Activated T-cell treated with anti-CD3 and anti-CD28 coated beads, Interleukin-2, amount 50 U/mL, for 48 hours (primary cell): ENCODE measurements around the gene RANBP3L.
A peak's percentile ranks its signal among the peaks of the same experiment; 100 is the strongest.

Experiments used
- DNase-seq, 2 experiments: peaks; one replicate each; pipeline ENCODE4 v3.0.0-alpha.2; 2020

RANBP3L gene

DNA sequence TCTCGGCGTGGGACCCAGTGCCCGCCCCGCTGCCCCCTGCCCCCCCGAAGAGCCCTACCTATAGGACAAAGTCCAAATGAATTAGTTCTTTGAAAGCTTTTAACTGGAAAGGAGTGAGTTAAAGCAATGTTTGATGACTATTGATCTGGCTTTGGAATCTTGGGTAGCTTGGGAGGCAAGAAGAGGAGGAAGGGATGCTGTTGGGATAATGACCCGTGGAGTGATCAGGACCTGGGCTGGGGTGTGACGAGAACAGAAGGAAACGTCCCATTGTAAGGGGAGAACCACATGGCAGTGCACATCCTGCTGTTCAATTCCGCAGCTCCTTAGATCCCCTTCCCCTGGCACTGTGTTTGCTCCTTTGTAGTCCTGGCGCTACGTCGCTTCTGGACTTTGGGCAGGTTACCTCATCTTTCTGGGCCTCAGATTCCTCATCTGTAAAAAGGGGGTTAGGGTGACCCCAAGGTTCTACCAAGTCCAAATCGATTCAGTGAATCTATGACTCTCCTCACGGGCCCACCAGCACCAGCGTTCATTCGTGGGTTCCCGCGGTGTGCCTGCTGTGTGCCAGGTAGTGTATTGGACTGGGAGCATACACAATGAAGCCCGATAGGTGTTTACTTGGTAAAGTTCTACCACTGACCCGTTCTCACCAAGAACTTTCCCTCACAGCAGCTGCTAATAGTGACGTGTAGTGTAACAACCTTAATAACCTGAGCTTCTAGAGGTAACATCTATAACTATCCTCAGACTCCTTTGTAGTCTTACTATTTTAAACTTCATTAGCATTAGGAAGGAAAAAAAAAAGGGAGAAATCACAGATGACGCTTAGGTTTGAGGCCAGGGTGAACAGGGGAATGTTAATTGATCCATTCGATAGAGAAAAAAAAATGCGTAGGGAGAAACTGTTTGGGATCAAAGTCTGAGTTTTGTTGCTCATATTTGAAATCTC, 58.9 kb downstream of the RANBP3L start:
- peak in 1 of 2 experiments; percentile 44 for DNase-seq

DNA sequence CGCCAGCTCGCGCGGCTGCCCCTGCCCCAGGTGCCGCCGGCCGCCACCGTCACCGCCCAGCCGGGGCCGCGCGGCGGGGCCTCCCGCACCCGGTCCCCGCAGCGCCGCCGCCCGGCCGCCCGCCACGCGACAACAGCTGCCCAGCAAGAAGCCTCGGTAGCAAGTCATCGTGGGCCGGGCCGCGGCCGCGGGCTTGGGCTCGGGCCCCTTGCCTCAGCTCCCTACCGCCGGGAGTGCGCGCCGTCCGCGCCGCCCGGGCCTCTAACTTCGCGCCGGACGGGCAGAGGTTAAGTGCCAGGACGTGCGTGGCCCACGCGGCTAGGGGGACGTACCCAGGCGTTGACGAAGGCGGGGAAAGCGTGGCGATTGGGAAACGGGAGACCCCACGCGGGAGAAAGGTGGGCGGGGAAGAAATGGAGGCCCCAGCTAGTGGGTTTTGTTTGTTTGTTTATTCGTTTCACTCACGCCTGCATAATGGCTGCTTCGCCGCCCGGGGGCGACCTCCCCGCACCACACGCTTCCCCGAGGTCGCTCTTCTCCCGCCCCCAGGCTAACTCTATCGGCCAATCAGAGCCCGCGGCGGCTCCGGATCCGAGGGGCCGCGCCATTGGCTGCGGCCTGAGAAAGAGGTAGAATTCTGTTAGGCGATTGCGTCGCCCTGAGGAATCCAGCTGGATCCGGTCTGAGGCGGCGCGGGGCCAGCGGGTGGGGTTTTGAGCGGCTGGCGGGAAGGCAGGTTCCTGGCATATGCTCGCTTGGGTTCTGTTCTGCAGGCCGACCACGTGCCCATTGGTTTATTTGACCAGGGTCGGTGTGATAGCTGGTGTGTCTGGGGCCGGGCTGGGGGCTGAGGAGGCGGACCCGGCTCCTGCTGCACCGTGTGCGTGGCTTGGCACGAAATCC, 59.8 kb downstream of the RANBP3L start, which contains the start of gene NADK2:
TSS of gene NADK2 (minus strand) at position 295 of the 903 bp plus-strand sequence. CDS start at position 168, 127 bp downstream.
- DNase-seq, result peak; percentile 93 to 94

DNA sequence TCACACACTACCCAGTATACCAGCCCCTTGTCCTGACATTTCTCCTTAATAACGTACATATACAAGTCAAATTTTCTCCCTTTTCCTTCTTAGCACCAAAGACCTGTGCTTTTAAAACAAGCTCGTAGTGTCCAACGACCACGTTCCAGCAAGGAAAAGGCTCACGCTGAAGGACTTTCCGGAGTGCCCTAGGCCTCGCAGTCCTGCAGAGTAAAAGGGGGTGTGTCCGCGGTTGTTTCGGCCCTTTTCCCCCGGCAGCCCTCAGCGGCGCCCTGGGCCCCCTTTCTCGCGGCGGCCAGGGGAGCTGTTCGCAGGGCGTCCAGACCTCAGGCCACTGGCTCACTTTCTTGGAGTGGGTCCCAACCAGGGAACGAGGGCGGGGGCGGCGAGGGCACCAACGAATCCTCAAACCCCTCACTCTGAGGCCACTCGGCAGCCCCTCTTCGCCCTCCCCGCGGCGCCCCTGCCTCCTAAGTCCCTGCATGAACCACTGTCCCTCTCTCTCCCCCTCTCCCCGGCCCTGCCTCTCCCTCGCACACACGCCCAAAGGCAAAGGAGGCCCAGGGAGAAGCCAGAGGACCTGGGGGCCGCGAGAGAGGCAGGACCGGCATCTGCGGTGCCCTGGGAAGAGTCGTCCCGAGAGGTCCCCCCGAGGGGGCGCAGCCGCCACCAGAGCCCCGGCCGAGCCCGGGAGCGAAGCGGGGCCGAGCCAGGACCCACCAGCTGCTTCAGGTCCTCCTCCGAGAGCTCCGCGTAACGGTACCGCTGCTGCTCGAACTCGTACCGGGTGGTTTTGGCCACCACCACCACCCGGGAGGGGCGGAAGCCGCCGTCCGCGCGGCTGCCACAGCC, 60.7 kb downstream of the RANBP3L start:
- peak; percentile 60 to 61 for DNase-seq

- no peak for DNase-seq
Measured at GRCh38 chr5:36239370-36240293, 62.1 kb downstream of the RANBP3L start.

- DNase-seq, result no peak
Measured at GRCh38 chr5:36238502-36239295, 63.0 kb downstream of the RANBP3L start.

GRCh38 chr5:36237751-36238150, 64.0 kb downstream of the RANBP3L start:
- no peak for DNase-seq

DNA sequence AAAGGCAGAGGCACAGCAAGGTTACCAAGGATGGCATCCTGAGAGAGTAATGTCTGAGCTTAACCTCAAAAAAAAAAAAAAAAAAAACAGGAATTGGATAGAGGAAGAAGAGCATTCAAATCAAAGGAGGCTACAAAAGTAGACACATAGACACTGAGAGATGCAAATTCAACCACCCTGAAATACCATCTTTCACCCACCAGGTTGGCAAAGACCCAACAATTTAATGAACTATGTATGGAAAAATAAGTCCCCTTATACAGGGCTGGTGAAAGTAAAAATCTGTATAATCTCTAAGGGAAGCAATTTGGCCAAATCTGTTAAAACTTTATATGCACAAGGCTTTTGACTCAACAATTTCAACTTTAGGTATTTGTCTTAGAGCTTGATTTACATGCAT, 64.9 kb downstream of the RANBP3L start:
- DNase-seq, result no peak

- DNase-seq, result no peak
Measured at GRCh38 chr5:36232533-36232932, 69.2 kb downstream of the RANBP3L start.

DNA sequence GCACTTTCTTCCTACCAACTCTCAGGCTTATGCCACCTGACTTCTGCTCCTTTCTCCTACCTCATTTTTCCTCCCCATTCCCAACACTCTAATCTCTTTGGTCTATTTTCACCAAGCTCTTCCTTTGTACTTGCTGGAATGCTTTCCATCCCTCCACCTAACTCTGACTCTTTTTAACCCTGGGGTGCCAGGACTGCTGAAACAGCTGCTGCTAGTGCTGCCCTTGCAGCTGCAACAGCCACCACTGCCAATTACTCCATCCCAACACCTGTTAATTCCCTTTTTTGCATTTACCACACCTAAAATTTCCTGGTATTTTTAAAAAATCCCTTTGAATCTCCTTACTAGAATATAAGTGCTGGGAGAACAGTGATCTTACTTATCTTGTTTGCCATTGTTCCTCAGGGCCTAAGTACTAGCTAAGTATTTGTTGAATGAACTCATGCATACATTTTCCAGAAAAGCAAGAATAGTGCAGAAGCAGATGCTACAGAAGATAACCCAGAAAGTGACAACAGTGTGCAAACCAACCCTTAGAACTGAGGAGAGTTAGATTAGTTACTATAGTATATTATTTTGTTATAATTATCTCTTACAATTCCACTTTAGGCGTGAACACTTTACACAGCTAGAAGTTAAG, 71.4 kb downstream of the RANBP3L start:
- DNase-seq, result no peak

GRCh38 chr5:36228505-36228904, 73.2 kb downstream of the RANBP3L start:
- no peak for DNase-seq

- DNase-seq, result no peak
Measured at GRCh38 chr5:36227046-36227445, 74.7 kb downstream of the RANBP3L start.

DNA sequence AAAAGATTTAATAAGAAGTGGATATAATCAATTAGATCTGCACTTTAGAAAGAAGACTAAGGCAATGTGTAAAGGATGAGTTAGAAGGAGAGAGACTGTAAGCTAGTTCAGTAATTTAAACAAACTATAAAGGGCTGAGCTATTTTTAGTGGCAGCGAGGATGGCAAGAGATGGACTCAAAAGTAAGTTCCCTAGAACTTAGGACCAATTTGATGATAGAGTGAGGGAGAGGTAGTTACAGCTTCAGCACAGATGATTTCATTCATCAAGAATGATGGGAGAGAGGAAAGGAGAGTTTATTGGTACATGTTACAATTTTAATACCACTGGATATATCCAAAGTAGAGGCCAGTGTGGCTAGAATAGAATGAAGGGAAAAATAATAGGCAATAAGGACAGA, 79.1 kb downstream of the RANBP3L start:
- no peak for DNase-seq

- DNase-seq, result no peak
Measured at GRCh38 chr5:36217988-36218387, 83.7 kb downstream of the RANBP3L start.

DNA sequence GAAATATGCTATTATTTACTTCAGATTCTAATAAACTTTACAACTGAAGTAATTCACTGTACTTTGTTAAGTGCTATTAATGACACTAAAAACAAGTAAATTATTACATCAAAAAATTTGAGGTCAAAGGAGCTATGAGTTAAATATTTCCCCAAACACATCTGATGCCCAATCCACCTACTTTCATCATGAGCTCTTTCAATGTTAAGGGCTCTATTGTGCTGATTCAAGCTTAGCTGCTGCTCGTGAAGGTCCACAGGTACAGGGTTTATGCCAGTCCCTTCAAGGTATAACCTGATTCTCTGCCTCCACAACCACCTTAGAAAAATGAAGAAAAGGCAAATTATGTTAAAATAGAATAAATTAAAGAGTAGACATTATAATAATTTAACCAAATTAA, 84.1 kb downstream of the RANBP3L start:
- DNase-seq, result no peak

DNA sequence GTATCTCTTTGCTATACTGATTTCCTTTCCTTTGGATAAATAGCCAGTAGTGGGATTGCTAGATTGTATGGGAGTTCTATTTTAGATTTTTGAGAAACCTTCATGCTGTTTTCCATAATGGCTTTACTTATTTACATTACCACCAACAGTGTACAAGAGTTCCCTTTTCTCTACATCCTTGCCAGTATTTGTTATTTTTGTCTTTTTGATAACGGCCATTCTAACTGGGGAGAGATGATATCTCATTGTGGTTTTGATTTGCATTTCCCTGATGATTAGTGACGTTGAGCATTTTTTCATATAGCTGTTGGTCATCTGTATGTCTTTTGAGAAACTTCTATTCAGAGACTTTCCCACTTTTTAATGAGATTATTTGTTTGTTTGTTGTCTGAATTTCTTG, 85.8 kb downstream of the RANBP3L start:
- DNase-seq, result no peak

DNA sequence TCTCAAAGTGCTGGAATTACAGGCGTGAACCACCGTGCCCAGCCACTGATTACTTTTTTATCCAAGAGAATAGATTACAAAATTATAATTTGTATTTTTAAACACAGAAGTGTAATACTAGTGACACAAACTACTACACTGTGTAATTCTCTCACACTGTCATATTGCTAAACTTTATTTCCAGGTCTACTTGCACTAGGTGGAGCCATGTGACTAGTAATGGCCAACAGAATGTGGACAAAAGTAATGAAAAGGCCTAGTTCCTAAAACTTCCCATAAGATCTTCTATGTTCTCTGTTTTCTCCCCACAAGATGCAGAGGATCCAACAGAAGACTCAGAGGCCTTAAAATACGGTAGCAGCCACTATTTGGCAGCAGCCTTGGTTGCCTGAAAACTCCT, 87.3 kb downstream of the RANBP3L start:
- no peak for DNase-seq

DNA sequence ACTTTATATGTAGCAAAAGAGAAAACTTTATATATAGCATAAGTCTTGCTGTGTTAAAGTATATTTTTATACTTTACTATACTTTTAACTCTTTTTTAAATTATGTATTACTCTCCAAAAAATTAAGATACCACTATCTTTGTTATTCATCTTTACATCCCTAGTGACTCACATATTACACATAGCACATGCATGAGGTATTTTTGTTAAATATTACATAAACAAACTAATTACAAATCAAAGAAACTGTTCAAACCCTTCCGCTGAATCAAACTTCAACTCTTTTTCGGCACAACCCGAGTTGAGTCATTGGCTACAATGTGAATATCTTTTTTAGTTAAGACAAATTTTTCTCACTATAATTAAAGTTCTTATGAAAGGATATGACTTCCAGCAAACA, 92.0 kb downstream of the RANBP3L start:
- DNase-seq, result no peak

- DNase-seq, result no peak
Measured at GRCh38 chr5:36208786-36209185, 92.9 kb downstream of the RANBP3L start.

DNA sequence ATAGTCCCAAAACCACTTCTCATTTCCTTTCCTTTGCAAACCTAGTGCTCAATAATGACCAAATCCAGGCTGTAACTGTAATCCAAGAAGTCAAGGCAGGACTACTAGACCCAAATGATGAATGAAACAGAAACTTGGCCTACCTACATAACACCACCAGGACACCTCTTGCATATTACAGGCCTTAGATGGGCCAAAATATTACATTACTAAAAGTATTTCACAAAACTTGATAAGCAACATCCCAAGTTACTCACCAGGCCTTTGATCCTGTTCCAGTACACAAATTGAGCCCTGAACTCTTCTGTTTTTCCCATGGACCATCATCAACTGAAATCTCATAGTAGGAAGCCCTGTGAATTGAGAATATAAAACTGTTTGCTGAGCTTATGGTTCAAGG, 94.8 kb downstream of the RANBP3L start:
- DNase-seq, result no peak

- no peak for DNase-seq
Measured at GRCh38 chr5:36205329-36205728, 96.4 kb downstream of the RANBP3L start.
